ENCODE measurements around the gene CYP2B6.

Gene CYP2B6

DNA sequence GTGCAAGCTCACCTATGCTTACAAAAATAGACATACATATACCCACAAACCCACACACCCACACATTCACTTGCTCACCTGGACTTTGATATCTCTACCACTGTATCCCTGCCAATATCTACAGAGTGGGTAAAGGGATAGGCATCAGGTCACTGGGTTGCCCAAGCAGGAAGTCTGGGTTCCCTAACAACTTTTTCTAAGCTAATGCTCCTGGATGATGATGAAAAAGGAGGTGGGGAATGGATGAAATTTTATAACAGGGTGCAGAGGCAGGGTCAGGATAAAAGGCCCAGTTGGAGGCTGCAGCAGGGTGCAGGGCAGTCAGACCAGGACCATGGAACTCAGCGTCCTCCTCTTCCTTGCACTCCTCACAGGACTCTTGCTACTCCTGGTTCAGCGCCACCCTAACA, at the start of gene CYP2B6:
TSS of gene CYP2B6 (plus strand) at position 311 of the 410 bp plus-strand sequence. CDS start at position 335, 24 bp downstream.
- TF ChIP-seq CTCF (IDR thresholded peaks at IDR 0.05; ENCODE audit: low read depth, low read length, missing control alignments), result no peak
- H3K4me3 ChIP-seq (replicated peaks; ENCODE audit: low read depth, low read length), result no peak within 1 kb of the TSS
- DNase-seq (ENCODE audit: extremely low read depth, low read depth), result no peak

DNA sequence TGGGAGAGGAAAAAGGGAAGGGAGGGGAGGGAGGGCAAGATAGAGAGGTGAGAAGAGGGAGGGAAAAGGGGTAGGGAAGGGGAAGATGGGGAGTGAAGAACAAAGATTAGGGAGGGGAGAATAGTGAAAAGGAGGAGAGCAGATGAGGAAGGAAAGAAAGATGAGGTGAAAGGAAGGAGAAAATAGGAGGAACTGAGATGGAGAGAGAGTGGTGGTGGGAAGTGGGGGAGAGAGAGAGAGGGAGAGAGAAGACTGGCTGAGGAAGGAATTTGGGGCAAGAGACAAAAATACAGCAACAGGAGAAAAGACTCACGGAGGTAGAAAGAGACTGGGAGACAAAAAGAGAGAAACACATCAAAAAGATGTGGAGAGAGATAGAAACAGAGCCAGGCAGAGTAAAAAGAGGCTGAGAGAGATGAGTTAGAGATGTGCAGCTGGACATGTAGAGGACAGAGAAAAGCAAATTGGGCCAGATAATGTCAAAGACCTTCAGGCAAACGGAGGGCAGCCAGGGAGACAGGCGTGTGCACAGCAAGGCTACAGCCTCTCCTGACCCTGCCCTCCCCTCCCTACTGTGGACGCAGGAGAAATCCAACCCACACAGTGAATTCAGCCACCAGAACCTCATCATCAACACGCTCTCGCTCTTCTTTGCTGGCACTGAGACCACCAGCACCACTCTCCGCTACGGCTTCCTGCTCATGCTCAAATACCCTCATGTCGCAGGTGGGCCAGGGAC, 49.4 kb upstream of the CYP2B6 start:
- no peak overlapping the region for H3K4me3 ChIP-seq (replicated peaks; ENCODE audit: low read depth, low read length)
- no peak for DNase-seq (ENCODE audit: extremely low read depth, low read depth)
- no peak for TF ChIP-seq CTCF (IDR thresholded peaks at IDR 0.05; ENCODE audit: low read depth, low read length, missing control alignments)

- TF ChIP-seq CTCF (IDR thresholded peaks at IDR 0.05; ENCODE audit: low read depth, low read length, missing control alignments), result no peak
- H3K4me3 ChIP-seq (replicated peaks; ENCODE audit: low read depth, low read length), result no peak overlapping the region
- no peak for DNase-seq (ENCODE audit: extremely low read depth, low read depth)
Measured at GRCh38 chr19:40945645-40946044, 45.4 kb upstream of the CYP2B6 start.

GRCh38 chr19:40947114-40947513, 44.0 kb upstream of the CYP2B6 start:
- no peak for DNase-seq (ENCODE audit: extremely low read depth, low read depth)
- no peak for TF ChIP-seq CTCF (IDR thresholded peaks at IDR 0.05; ENCODE audit: low read depth, low read length, missing control alignments)

GRCh38 chr19:40947573-40947972, 43.5 kb upstream of the CYP2B6 start:
- TF ChIP-seq CTCF (IDR thresholded peaks at IDR 0.05; ENCODE audit: low read depth, low read length, missing control alignments), result no peak
- no peak for DNase-seq (ENCODE audit: extremely low read depth, low read depth)
- H3K4me3 ChIP-seq (replicated peaks; ENCODE audit: low read depth, low read length), result no peak overlapping the region

More at GRCh38 chr19:40947114-40947513, 44.0 kb upstream of the CYP2B6 start:
- H3K4me3 ChIP-seq (replicated peaks; ENCODE audit: low read depth, low read length), result no peak overlapping the region

GRCh38 chr19:40948580-40949299, 42.3 kb upstream of the CYP2B6 start:
- H3K4me3 ChIP-seq (replicated peaks; ENCODE audit: low read depth, low read length), result no peak overlapping the region
- no peak for TF ChIP-seq CTCF (IDR thresholded peaks at IDR 0.05; ENCODE audit: low read depth, low read length, missing control alignments)
- no peak for DNase-seq (ENCODE audit: extremely low read depth, low read depth)
